ENCODE measurements around the gene CYP27C1. TPM values are rescaled to one million over a fixed set of nuclear protein-coding genes. Genes with fewer than 3 reads are reported as not detected.

Gene CYP27C1
- total RNA-seq: 7.6 TPM

DNA sequence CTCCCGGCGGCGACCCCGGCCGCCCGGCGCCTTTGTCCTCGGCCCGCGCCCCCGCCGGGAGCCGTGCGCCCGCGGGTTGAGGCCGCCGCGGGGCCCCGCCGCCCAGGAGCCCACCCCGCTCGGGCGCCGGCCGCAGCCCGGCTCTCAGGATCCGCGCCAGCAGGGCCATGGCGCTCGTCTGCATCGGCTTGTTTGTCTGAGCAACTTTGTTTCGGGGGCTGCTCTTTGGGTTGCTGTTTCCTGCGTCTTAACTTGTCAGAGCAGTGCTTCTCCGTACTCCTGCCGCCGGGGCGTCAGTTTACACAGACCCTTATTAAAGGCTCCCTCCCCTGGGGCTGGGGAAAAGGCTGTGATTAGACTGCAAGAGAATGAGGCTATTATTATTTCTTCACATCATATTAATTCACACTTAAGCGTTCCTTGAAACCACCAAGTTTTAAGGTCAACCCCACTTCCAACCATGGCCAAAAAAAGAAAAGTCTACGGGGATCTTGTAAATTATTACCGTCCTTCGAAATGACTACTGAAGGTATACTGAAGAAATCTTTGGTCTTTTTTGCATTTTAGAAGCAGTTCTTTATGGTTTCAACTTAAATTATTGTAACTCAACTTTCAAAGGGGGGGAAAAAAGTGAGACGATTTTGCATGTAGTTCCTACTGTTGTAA is at the start of gene CYP27C1:
CYP27C1 (minus strand) TSS at position 198 of the 666 bp plus-strand sequence; CDS start at position 169, 29 bp downstream.

Small RNA genes lying within 50 kb of the gene (small RNA-seq; reads per million reads assigned to genes)
- gene NIFKP9 (ENCODE audit: low replicate concordance): not detected

Other genes starting within 250 kb of the CYP27C1 start
- gene BIN1, start 113.1 kb downstream of the CYP27C1 start, total RNA-seq: 191 TPM
- gene ERCC3, start 73.8 kb upstream of the CYP27C1 start, total RNA-seq: 46.3 TPM
- gene MAP3K2, start 167.7 kb upstream of the CYP27C1 start, total RNA-seq: 57.0 TPM
- 4.1 TPM for gene PROC, start 198.1 kb upstream of the CYP27C1 start, total RNA-seq